GM19463 (cell line): ENCODE data around the gene SRSF3.

Source experiments
- ATAC-seq: cut with Tn5 transposase; IDR thresholded peaks from one replicate; pipeline ENCODE4 v1.9.1; 2021; ENCODE audit warnings: mild to moderate bottlenecking, moderate library complexity; ENCODE audit not compliant: unreplicated experiment

Gene SRSF3

GRCh38 chr6:36622901-36623546 lies 28.9 kb downstream of the SRSF3 start:
- no peak for ATAC-seq

- ATAC-seq: peak; percentile 54
These were observed 29.6 kb downstream of the SRSF3 start for GRCh38 chr6:36623547-36624459.

DNA sequence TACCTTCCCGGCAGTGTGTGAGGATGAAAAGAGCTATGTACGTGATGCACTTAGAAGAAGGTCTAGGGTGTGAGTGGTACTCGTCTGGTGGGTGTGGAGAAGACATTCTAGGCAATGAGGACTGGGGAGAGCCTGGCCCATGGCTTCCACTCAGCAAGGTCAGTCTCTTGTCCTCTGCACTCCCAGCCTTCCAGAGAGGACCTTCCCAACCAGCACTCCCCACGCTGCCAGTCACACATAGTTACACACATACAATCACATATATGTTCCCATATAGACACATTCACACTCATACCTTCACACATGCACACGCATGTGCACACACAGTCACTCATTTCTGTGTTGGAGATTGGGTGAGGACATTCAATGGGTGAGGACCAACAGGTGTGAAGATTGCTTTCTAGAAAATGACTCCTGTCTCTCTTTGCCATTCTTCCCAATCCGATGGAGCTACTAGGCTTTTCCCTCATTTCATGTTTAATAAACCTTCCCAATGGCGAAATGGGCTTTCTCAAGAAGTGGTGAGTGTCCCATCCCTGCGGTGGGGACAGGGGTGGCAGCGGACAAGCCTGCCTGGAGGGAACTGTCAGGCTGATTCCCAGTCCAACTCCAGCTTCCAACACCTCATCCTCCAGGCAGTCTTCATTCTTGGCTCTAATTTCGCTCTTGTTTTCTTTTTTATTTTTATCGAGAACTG lies 30.4 kb downstream of the SRSF3 start:
- no peak for ATAC-seq

GRCh38 chr6:36625158-36625919 lies 31.2 kb downstream of the SRSF3 start:
- ATAC-seq: no peak

- no peak for ATAC-seq
These were observed 32.5 kb downstream of the SRSF3 start for GRCh38 chr6:36626636-36627035.

GRCh38 chr6:36627141-36627540 lies 33.0 kb downstream of the SRSF3 start:
- no peak for ATAC-seq

DNA sequence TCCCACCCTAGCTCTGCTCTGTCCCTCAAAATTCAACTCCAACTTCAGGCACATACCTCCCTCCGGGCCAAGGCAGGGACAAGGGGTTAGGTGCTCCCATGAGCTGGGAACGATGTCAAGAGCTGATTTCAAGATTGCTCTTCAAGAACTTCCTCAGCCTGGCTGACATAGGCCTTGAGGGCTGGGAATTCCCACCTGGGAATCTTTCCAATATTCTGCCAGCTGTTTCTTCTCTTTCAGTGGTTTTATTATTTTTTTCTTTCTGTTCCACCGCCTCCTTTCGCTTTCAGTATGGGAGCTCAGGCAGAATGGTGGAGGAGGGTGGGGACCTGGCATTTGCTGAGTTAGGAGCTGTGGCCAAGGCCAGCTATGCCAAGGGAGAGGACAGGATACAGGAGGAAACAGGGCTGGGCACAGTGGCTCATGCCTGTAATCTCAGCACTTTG lies 33.7 kb downstream of the SRSF3 start:
- ATAC-seq: no peak

GRCh38 chr6:36629784-36630183 lies 35.6 kb downstream of the SRSF3 start:
- ATAC-seq: no peak

GRCh38 chr6:36631326-36632011 lies 37.3 kb downstream of the SRSF3 start:
- no peak for ATAC-seq

DNA sequence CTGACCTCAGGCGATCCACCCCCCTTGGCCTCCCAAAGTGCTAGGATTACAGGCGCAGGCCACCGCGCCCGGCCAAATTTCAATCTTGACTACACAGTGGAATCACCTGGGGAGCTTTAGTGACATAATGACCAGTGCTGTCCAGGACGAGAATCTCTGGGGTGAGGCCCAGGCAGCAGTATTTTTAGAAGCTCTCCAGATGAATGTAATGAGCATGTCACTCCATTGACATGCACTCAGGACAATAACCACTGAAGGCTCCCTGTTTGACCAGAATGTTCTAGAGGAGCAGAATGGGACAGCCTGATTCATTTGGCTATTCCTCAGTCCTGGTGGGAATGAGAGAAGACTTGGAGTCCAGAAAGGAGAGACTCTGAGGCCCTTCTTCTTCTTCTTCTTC lies 39.2 kb downstream of the SRSF3 start:
- no peak for ATAC-seq

- no peak for ATAC-seq
These were observed 39.8 kb downstream of the SRSF3 start for GRCh38 chr6:36633915-36634314.

- no peak for ATAC-seq
These were observed 40.4 kb downstream of the SRSF3 start for GRCh38 chr6:36634317-36635108.

DNA sequence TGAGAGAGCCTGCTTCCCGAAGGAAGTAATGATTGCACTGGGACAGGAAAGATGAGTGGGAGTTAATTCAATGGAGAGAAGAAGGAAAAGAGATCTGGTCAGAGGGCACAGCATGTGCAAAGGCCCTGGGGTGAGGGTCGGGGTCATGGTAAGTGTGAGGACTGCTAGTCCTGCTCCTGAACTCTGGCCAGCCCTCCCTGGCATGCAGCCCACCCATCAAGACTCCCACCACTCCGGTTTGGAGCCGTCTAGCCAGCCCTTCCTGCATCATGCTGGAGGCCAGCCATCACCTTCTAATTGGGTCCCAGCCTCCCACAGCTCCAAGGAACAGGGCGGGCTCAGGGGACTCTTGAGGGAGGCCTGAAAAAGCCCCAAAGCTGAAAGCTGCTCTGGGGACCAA lies 42.1 kb downstream of the SRSF3 start:
- no peak for ATAC-seq

DNA sequence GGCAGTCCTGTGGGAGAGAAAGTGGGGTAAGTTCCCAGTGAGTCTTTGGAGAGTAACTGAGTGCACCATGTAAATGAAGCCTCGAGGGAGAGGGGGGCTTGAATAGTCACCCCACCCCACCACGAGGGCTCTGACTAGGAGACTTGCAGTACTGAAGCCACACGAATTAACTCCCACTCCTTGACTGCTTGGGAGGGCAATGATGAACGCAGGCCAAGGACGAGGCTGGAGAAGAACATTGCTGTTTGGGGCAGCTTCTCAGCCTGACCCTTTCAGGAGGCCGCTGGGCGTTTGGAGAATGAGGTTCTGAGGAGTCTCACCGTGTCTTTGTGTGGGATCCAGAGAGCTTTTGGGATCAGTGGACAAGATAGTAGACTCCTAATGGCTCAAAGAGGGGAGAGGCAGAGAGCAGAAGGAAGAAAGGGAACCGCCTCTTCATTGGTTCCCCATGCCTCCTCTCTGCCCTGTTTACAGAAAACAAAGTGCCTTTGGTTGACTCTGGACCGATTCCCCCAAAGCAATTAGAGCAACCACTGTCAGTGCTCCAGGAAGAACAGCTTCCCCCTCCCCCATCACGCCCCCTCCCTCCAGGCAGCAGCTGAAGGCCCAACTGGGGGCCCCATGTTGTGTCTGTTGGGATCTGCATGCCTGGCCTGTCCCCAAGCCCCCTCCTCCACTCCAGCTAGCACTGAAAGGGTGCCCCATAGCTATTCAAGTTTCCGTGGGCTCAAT lies 42.7 kb downstream of the SRSF3 start:
- no peak for ATAC-seq

- no peak for ATAC-seq
These were observed 44.4 kb downstream of the SRSF3 start for GRCh38 chr6:36638579-36638978.

DNA sequence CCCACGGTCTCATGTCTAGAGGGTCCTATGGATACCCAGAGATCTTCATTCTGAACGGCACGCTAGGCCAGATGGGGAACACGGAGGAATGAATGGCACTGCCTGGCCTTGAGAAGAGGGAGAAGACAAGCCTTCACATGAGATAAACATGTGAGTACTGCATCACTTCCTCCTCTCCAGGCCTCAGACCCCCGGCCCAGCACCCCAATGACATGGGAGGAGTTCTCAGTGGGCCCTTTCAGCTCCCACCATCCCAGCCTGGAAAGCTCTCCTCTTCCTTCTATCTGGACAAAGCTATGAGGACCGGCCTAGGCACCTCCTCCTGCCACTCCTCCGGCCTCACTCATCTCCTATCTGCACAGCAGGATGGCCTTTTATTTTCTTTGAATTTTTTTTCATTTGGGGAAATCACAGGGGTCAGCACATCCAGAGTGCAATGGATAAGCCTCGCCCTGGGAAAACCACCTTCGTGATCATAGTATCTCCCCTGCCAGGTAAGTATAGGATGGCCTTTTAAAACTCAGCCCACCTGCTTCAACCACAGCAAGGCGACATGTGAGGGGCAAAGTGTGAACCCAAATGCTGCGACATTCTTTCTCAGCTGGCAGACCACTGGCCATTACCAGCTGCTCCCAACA lies 45.1 kb downstream of the SRSF3 start:
- no peak for ATAC-seq

DNA sequence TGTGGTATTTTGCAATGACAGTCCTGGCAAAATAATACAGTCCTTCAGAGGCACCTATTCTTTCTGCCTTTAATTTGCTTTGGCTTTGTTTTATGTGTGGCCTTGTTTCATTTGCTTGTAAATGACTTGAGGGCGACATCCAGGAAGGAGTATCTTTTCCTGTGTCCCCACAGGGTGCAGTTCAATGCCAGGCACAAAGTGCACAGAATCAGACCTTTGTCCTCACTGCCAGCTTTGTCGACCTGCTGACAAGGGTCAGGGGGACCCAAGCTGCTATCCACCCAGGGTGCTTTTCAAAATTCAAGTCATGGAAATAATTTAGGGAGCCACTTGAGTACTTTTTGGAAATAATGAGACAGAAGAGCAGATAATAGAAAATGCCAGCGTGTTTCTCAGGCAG lies 47.4 kb downstream of the SRSF3 start:
- no peak for ATAC-seq
